ENCODE data around the gene SFMBT1. TPM values are rescaled to one million over a fixed set of nuclear protein-coding genes. Genes with fewer than 3 reads are reported as not detected.

SFMBT1 gene
- total RNA-seq, 4 donors from 2014 or later, result 17.2 to 35.3 (median 31.1) TPM

GRCh38 chr3:53078656-53079055, 32.8 kb upstream of the SFMBT1 start:
- no peak for TF ChIP-seq POLR2A (IDR thresholded peaks at IDR 0.05)
- TF ChIP-seq CTCF (IDR thresholded peaks at IDR 0.05), result no peak
- Histone ChIP-seq H3K27me3 (no peaks in the 10 kb centered on the region), H3K4me3 (replicated peaks in 1 of 3) (no peak overlapping the region), H3K36me3 (no peaks in the 10 kb centered on the region), H3K27ac (no peak overlapping the region), H3K4me1 (no peaks in the 10 kb centered on the region), H3K9me3 (no peaks in the 10 kb centered on the region)
- intact Hi-C loops (cut with DNase I), result loop anchor here (10.0 kb wide), 1 partner anchor 334 kb away; no protein-coding TSS in a partner anchor
- no peak for DNase-seq
- 89 to 92% methylated on average over 3 of the region's 3 CpGs for WGBS, 2 donors

- no peak for DNase-seq
- Histone ChIP-seq H3K4me3 (replicated peaks in 1 of 3) (no peak overlapping the region), H3K36me3 (no peaks in the 10 kb centered on the region), H3K4me1 (peaks cover 0 to 4% of the 10 kb centered on the region in 2 donors), H3K27me3 (no peaks in the 10 kb centered on the region), H3K27ac (no peak overlapping the region), H3K9me3 (no peaks in the 10 kb centered on the region)
- 85 to 87% methylated on average over 9 to 10 of the region's 10 CpGs for WGBS, 2 donors
- intact Hi-C loops (cut with DNase I), result loop anchor here (10.0 kb wide), 1 partner anchor 333 kb away; no protein-coding TSS in a partner anchor
- TF ChIP-seq POLR2A (IDR thresholded peaks at IDR 0.05) (no peak), CTCF (IDR thresholded peaks at IDR 0.05) (no peak)
Observed at GRCh38 chr3:53077476-53078220, 31.8 kb upstream of the SFMBT1 start.

GRCh38 chr3:53075743-53076140, 29.9 kb upstream of the SFMBT1 start:
- intact Hi-C loops (cut with DNase I), result loop anchor here (10.0 kb wide), 1 partner anchor 331 kb away; no protein-coding TSS in a partner anchor
- H3K27ac ChIP-seq, result no peak overlapping the region
- TF ChIP-seq POLR2A (IDR thresholded peaks at IDR 0.05), result no peak
- no peak for TF ChIP-seq CTCF (IDR thresholded peaks at IDR 0.05)
- no peaks in the 10 kb centered on the region for H3K9me3 ChIP-seq
- no peaks in the 10 kb centered on the region for H3K36me3 ChIP-seq
- H3K4me1 ChIP-seq, result peaks cover 7 to 11% of the 10 kb centered on the region in 2 donors
- H3K27me3 ChIP-seq, result no peaks in the 10 kb centered on the region
- H3K4me3 ChIP-seq (replicated peaks in 1 of 3), result no peak overlapping the region
- WGBS, 2 donors, result 85 to 93% methylated on average over 3 of the region's 3 CpGs
- DNase-seq, result no peak

- intact Hi-C loops (cut with DNase I), result loop anchor here (10.0 kb wide), 1 partner anchor 330 kb away; no protein-coding TSS in a partner anchor
- TF ChIP-seq POLR2A (IDR thresholded peaks at IDR 0.05) (no peak), CTCF (IDR thresholded peaks at IDR 0.05) (no peak)
- 74 to 75% methylated on average over 6 to 9 of the region's 9 CpGs for WGBS, 2 donors
- H3K4me1 ChIP-seq, result peaks cover 7 to 11% of the 10 kb centered on the region in 2 donors
- no peak overlapping the region for H3K27ac ChIP-seq
- no peaks in the 10 kb centered on the region for H3K9me3 ChIP-seq
- DNase-seq, result no peak
- no peaks in the 10 kb centered on the region for H3K27me3 ChIP-seq
- no peak overlapping the region for H3K4me3 ChIP-seq (replicated peaks in 1 of 3)
- no peaks in the 10 kb centered on the region for H3K36me3 ChIP-seq
Observed at GRCh38 chr3:53074761-53075742, 29.2 kb upstream of the SFMBT1 start.
